ENCODE data around the gene MYBBP1A.
"Not testable (repeated sequence)": the region's sequence is repeated elsewhere in the genome, so short reads cannot be mapped to it uniquely, and the experiment has no call there.

DNA sequence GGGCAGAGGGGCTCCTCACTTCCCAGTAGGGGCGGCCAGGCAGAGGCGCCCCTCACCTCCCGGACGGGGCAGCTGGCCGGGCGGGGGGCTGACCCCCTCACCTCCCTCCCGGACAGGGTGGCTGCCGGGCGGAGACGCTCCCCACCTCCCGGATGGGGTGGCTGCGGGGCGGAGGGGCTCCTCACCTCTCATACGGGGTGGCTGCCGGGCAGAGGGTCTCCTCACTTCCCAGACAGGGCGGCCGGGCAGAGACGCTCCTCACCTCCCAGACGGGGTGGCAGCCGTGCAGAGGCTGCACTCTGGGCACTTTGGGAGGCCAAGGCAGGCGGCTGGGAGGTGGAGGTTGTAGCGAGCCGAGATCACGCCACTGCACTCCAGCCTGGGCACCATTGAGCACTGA is 23.2 kb upstream of the MYBBP1A start:
- not testable (repeated sequence) for TF ChIP-seq POLR2A, SMC3 (IDR thresholded peaks at IDR 0.05; ENCODE audit: low read depth, low read length)
